Keratinocyte (primary cell): Measurements from ENCODE around the gene OBSCN.

ENCODE experiments used
- EZH2 ChIP-seq: IDR thresholded peaks from one replicate; pipeline ENCODE4 v1.6.1; 2012; ENCODE audit warnings: inconsistent platforms, mild to moderate bottlenecking, low read length, moderate library complexity
- TF ChIP-seq, protein P1 (sequence below), 3 experiments: IDR thresholded peaks in 1 of 3; conservative IDR thresholded peaks in 1 of 3; optimal IDR thresholded peaks in 1 of 3; 2 replicates in 2 of 3; 3 replicates in 1 of 3; pipeline versions ENCODE3 to v1.5.1; 2011; ENCODE audit warnings: low read length in 3 of 3, mild to moderate bottlenecking in 3 of 3, moderate library complexity in 2 of 3, control low read depth in 1 of 3, inconsistent platforms in 1 of 3; ENCODE audit not compliant: insufficient read depth in 2 of 3; ENCODE audit errors: extremely low read depth in 1 of 3

GRCh38 chr1:228175316-228176023 is 32.4 kb upstream of the OBSCN start:
- TF ChIP-seq, protein P1, sequence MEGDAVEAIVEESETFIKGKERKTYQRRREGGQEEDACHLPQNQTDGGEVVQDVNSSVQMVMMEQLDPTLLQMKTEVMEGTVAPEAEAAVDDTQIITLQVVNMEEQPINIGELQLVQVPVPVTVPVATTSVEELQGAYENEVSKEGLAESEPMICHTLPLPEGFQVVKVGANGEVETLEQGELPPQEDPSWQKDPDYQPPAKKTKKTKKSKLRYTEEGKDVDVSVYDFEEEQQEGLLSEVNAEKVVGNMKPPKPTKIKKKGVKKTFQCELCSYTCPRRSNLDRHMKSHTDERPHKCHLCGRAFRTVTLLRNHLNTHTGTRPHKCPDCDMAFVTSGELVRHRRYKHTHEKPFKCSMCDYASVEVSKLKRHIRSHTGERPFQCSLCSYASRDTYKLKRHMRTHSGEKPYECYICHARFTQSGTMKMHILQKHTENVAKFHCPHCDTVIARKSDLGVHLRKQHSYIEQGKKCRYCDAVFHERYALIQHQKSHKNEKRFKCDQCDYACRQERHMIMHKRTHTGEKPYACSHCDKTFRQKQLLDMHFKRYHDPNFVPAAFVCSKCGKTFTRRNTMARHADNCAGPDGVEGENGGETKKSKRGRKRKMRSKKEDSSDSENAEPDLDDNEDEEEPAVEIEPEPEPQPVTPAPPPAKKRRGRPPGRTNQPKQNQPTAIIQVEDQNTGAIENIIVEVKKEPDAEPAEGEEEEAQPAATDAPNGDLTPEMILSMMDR (optimal IDR thresholded peaks at IDR 0.05 in 1 of 3, IDR thresholded peaks at IDR 0.05 in 1 of 3, conservative IDR thresholded peaks at IDR 0.05 in 1 of 3; ENCODE audit: extremely low read depth in 1 of 3, insufficient read depth in 2 of 3, low read length in 3 of 3) = no peak
- no peak for TF ChIP-seq EZH2
